NOMO-1 (cell line): ENCODE data around the gene NEO1.
A peak's percentile ranks its signal among the peaks of the same experiment; 100 is the strongest.

Experiments used
- DNase-seq, 2 experiments: peaks; one replicate each; lab custom pipeline; 2025; ENCODE audit not compliant: unreplicated experiment in 2 of 2; lab: John Stamatoyannopoulos, UW

The NEO1 gene, protein sequence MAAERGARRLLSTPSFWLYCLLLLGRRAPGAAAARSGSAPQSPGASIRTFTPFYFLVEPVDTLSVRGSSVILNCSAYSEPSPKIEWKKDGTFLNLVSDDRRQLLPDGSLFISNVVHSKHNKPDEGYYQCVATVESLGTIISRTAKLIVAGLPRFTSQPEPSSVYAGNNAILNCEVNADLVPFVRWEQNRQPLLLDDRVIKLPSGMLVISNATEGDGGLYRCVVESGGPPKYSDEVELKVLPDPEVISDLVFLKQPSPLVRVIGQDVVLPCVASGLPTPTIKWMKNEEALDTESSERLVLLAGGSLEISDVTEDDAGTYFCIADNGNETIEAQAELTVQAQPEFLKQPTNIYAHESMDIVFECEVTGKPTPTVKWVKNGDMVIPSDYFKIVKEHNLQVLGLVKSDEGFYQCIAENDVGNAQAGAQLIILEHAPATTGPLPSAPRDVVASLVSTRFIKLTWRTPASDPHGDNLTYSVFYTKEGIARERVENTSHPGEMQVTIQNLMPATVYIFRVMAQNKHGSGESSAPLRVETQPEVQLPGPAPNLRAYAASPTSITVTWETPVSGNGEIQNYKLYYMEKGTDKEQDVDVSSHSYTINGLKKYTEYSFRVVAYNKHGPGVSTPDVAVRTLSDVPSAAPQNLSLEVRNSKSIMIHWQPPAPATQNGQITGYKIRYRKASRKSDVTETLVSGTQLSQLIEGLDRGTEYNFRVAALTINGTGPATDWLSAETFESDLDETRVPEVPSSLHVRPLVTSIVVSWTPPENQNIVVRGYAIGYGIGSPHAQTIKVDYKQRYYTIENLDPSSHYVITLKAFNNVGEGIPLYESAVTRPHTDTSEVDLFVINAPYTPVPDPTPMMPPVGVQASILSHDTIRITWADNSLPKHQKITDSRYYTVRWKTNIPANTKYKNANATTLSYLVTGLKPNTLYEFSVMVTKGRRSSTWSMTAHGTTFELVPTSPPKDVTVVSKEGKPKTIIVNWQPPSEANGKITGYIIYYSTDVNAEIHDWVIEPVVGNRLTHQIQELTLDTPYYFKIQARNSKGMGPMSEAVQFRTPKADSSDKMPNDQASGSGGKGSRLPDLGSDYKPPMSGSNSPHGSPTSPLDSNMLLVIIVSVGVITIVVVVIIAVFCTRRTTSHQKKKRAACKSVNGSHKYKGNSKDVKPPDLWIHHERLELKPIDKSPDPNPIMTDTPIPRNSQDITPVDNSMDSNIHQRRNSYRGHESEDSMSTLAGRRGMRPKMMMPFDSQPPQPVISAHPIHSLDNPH (N-terminal part only)

DNA sequence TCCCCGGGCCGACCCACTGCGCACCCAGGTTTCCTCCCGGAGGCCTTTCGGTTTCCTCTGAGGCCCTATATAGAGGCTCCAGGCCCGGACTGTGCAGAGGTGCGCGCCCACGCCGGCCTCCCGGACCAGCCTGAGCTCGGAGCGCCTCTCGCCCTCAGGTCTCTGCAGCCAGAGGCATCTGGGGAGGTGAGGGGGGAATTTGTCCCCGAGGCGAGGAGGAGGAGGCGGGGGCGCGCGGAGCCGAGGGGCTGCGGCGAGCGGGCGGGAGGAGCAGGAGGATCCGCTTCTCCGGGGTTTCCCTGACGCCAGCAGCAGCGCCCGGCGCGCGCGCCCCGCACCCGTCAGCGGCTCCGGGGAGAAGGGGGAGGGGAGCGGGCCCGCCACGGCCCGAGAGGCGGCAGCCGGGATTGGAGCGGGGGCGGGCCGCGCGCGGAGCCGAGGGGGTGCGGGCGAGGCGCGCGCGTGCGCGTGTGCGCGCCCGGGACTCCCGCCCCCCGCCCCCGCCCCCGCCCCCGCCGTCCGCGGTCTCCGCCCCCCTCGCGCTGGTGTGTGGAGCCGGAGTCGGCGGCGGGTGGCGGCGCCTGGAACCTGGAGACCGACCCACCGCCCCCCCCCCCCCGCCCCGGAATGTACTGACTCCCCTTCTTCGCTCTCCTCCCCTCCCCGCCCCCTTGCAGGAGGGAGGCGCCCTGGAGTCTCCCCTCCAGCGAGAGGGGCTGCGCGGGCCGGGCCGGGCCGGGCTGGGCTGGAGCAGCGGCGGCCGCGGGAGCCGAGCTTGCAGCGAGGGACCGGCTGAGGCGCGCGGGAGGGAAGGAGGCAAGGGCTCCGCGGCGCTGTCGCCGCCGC is at the start of gene NEO1:
TSS of gene NEO1 (plus strand) at position 657 of the 846 bp plus-strand sequence. CDS start 213 bp downstream, outside the sequence.
- DNase-seq: peak; percentile 25 to 43

DNA sequence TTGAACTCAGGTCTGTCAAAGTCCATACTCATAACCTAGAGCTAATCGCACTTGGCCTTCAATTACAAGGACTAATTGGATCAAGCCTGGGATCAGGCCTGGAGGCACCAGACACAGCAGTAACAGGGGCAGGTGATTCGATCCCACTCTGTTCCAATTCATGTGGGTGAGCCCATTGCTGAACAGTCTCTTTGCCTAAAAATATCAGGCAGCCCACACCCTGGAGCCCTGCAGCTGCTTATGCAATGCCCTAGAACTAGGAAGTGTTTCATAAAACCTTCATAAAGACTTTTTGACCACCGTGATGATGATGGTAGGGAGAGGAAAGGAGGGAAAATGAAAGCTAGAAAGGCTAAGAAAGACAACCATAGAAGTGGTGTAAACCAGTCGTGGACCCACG is 47.8 kb upstream of the NEO1 start:
- DNase-seq: peak; percentile 7 to 17

DNA sequence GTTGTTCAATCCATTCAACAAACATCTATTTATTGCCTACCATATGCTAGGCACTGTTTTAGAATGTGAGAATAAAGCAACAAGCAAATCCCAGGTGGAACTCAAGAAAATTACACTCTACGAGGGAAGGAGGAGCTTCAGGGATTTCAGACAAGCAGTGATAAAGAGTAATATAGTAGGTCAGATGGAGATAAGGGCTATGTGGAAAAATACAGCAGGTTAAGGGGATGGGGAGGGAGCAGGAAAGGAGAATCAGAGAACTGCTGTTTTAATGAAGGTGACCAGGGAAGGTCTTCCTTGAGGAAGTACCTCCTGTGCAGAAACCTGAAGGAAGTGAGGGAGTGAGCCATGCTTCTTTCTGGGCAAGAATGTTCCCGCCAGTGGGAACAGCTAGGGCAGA is 47.2 kb upstream of the NEO1 start:
- DNase-seq: no peak

DNA sequence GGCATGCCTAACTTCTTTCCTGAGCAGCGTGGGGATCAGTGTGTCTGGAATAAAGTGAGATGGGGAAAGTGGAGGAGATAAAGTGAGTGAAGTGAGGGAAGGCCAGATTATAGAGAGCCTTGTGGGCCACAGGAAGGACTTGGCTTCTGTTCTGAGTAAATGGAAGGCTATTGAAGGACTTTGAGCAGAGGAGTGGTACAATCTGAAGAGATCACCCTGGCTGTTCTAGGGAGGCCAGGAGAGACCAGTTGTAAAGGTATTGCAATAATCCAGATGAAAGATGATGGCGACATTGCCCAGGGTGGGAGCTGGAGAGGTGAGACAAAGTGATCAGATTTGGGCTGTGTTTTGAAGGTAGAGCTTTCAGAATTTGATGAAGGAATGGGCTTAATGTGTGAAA is 46.8 kb upstream of the NEO1 start:
- DNase-seq: no peak

DNA sequence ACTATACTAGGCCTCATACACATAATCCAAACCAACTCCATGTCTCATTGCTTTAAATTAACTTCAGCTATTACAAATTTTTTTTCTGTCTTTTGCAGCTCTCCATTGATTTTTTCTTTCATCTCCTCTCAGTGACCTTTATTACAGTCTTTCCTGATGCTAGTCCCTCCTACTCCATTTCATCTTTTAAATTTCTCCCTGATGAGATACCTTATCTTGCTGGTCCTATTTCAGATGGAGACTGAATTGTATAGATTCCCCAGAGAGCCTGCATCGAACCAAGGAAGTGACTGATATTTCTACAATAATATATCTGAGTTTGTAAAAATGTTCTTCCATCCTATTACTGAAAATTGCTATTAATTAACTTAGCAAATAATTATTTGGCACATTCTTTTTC is 45.7 kb upstream of the NEO1 start:
- no peak for DNase-seq

DNA sequence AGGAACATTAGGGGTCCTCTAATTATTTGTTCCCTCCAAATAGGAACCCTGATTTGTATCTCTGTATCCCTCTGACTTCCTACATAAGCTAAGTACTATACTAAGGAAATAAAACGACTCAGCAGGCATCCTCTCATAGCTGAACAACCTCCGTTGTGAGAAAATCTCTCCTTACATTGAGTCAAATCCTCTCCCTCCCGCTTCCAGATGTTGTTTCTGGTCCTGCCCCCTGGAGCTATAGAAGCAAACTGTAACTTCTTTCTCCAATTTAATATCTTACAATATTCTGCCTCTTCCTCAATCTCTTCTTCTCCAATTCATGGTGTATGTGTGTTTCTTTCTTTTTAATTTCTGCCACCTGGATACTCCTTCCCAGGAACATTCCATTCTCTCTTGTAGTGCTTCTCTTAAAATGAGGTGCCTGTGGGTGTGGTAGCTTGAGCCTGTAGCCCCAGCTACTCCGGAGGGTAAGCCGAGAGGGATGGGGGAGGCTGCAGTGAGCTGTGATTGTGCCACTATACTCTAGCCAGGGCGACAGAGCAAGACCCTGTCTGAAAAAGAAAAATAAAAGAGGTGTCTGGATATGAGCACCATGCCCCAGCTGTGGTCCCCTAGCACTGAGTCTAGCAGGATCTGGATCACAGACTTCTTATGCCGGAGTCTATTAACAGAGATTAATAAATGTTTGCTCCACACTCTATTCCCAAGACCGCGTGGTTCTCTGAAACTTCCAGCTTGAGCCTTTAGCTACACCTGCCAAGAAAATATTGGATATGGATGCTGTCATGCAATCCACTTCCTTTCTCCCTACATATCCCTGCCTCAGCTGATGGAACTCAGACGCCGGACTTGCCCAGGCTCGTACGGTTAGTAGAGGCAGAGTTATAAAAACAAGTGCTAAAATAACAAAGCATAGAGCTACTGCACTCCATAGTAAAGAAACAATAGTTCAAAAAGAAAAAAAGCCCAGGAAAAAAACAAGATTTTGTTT is 42.9 kb upstream of the NEO1 start:
- no peak for DNase-seq

DNA sequence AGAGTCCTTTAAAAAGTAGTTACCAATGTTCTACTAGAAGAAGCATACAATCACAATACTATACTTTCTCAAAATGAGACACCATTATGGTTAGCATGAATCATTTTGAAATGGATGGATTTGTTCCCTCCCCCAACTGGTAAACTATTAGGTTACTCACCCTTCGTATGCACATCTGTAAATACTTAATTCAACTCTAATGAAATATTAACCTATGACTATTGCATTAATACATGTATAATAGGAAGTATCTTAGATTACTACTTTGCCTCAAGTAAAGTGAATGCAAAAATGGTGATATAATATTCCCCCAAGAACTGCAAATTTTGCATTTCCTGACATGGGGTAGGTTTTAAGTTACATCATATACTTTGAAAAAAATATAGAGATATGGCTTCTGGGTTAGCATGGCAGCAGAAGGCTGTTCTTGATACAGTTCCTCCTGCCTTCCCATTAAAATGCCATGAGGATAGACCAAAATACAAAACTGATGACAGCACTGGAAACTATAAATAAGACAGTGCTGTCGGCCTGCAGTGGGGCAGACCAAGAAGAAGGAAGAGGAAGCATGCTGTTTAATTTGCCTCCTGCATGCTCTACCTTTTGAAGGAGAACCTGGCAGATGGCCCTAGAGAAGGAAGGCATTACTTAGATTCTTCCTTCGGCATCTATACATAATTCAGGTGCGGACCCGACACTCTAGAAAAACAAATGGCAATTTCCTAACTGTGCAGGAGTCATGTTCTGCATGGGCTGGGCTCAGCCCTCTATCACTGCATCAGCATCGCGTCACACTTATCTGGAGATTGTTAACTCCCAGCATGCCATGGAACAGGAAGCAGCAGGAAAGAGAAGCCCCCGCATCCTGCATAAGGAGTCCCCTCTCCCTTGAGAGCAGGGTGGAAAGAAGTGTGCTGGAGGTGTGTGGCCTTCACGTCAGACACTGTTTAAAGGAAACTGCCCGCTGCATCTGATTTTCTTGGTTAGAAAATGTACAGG is 41.8 kb upstream of the NEO1 start:
- DNase-seq: no peak

DNA sequence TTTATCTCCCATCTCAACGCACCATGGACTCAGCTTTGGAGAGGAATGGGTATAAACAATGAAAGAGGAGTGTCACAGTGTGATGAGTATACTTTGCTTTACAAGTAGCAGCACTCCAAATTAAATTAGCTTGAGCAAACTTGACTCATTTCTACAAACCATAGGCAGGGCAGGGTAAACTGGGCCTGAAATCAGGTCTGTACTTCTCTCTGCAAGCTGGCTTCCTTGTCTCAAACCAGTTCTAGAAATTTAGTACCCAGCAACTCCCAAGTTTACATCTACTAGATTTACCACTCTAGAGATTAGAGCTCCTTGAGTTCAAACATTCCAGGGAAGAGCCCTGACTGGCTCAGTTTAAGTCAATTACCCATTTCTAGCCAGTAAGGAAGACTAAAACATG is 37.4 kb upstream of the NEO1 start:
- DNase-seq: no peak

DNA sequence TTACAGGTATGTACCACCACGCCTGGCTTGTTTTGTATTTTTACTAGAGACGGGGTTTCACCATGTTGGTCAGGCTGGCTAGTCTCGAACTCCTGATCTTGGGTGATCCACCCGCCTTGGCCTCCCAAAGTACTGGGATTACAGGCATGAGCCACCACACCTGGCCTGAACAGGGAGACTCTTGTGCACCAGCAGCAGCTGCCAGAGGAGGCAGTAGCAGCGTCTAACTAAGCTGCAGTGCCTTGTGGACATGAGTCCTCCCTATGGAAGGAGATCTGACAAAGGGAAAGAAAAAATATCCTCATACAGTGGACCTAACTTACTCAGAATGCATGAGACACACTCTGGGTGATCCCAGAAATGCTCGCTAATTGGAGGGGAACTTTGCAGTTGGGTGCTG is 36.8 kb upstream of the NEO1 start:
- DNase-seq: no peak

DNA sequence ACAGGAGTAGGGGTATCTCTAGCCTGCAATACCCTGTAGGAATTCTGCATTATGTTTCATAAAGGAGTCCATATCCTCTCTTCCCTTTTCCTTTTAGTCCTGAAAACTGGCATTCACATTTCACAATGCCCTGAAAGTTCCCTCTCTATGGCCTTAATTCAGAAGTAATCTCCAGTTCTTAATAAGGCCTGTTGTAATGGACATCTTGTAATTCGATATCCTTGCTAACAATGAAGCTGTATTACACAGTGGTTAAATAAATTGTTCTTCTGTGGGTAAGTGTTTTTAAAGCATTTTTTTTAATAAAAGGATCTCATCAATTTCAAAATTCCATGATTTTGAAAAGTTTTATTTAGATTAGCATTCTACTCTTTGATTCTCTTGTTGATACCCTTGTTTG is 34.3 kb upstream of the NEO1 start:
- DNase-seq: no peak

DNA sequence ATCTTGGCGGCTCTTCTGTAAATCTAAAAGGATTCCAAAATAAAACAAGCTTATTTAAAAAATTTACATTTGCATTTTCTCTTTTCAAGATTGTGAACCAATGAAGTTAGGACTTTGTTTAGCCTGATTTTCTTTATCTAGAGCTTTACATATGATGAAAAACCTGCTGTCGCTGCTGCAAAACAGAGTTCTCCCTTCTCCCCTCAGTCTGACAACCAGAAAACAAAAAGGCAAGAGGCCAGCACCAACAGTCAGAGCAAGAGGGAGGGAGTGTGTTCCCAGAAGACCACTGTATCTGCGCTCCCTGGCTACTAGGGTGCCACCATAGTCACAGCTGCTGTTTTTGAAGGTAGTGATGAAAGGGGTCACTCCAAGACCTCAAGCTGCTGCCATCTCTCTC is 33.1 kb upstream of the NEO1 start:
- DNase-seq: no peak

DNA sequence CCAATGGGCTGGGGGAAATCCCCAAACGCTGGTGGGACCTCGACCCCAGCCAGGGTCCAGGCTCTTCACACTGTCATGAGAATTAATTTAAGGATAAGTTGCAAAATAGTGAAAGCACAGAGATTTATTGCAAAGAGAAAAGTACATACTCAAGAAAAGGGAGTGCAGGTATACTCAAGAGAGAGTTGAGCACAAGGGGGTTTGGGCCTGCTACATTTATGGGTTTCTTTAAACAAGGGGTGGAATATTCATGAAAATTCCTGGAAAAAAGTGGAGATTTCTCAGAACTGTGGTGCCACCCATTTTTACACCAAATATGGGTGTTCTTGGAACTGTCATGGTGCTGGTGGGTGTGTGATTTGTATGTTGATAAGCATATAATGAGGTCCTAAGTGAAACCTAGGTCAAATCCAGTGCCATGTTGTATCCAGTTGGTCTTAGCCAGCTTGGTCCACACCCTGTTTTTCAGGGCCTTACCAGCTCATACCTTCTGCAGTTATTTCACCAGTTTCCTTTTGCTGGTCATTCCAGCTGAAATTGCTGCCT is 32.6 kb upstream of the NEO1 start:
- DNase-seq: no peak

DNA sequence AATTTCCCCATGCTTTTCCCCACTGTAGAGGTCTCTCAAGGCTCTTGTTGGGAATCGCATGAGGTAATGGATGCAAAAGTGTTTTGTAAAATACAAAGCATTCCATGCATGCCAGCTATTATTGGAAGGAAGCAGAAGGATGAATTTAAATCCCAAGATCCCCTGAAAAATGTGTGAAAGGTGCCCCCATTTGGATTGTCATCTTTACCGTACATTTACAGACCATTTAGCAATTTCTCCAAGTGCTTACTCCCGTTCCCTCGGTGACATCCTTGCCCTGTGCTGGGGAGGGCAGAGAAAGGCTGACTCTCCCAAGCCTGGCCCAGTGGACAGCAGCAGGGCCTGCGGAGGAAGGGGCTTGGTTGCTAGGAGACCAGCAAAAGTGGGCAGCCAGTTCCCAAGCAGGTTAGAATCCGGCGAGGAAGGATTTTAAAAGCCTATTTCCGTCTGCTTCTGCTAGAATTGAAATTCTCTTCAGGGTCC is 31.1 kb upstream of the NEO1 start:
- DNase-seq: no peak

DNA sequence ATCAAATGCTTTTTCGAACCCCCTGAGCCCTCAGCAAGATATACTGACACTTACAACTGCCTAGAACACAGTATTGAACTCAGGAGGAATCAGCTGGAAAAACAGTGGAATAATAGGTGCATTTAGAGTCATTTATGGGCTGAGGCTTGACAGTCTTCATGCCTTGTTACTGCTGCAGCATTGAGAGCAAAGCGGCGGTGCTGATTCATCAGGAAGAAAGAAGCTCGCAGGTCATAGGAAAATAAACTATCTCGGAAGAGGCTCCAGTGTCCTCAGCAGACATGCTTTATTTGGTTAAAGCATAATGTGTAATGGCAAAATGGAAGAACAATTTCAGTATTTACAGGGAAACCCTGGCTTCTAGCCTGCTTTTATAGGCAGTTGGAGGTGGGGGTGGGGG is 30.1 kb upstream of the NEO1 start:
- DNase-seq: no peak

DNA sequence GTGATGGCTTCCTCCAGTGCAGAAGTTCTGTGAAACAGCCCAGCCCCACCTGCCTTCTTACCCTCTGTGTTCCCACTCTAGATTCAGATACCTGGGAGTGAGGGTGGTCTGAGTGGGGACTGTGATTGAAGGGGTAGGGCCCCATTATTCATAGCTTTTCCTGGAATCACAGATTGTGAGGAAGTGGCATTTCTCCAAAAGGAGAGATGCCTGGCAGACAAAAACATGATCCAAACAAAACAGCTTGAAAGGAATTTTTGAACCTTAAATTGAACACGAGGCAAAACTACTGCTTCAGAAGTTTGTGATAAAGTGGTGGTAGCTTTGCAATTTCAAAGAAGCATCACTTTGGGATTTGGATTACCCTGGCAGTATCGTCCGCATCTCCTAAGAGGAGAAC is 29.2 kb upstream of the NEO1 start:
- no peak for DNase-seq

DNA sequence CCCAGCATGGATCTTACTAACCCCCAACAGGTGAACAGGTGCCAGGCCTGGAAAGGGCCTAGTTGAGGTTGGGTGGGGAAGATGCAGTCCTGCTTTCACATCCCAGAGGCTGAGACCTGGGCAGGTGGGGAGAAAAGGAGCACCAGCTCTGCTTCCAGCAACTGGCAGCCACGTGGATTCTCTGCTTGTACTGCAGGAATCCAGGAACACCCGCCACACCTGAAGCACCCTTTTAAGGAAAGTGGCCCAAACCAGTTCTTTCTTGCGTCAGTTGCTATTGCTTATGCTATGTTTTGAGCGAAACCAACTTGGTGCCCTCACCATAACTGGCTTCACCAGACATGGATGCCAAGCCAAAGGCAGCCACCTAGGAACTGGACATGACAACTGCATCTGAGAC is 28.1 kb upstream of the NEO1 start:
- DNase-seq: no peak

DNA sequence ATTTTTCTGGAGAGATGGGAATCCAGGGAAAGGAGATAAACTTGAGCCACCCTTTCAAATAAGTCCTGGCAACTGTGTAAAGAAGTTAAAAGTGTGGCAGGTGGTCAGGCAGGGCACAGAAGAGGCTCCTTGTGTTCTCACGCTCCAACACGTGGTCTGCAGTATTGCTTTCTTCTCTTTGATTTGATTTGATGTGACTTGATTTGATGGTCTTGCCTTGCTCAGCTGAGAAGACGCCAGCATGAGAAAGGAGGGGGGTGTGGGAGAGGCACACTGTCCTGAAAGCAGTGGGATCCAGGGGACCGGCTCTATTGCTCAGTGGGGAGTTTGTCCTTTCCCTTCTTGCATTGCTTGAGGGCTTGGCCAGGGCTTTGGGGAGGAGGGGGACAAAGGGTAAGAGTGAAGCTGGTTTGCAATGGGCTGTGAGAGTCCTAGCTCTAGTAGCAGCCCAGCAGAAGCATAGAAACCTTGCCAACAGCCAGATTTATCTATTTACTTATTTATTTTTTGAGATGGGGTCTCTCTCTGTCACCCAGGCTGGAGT is 25.7 kb upstream of the NEO1 start:
- DNase-seq: no peak
